Cortex of kidney (tissue), 1 donor: ENCODE measurements around the gene PYGB.

Experiments
- DNase-seq: peaks from one replicate; lab custom pipeline; 2025; lab: John Stamatoyannopoulos, UW

Gene PYGB

GRCh38 chr20:25336561-25337422, 88.9 kb downstream of the PYGB start:
- DNase-seq = no peak

- DNase-seq = no peak
Observed at GRCh38 chr20:25338112-25339023, 90.5 kb downstream of the PYGB start.

GRCh38 chr20:25339608-25340007, 91.7 kb downstream of the PYGB start:
- DNase-seq = no peak

- no peak for DNase-seq
Observed at GRCh38 chr20:25340380-25340779, 92.5 kb downstream of the PYGB start.

- no peak for DNase-seq
Observed at GRCh38 chr20:25341716-25342680, 94.1 kb downstream of the PYGB start.

GRCh38 chr20:25344634-25345033, 96.7 kb downstream of the PYGB start:
- no peak for DNase-seq

GRCh38 chr20:25345721-25346120, 97.8 kb downstream of the PYGB start:
- no peak for DNase-seq

- DNase-seq = no peak
Observed at GRCh38 chr20:25346349-25346748, 98.5 kb downstream of the PYGB start.
